Colonic mucosa (tissue), 4 donors: ENCODE results near the gene TEKT3. TPM values are rescaled to one million over a fixed set of nuclear protein-coding genes. Genes with fewer than 3 reads are reported as not detected.

Experiments
- DNase-seq: peaks from one replicate; pipeline ENCODE4 v3.0.0-alpha.2; 2020
- H3K27ac ChIP-seq: fragments of 200-600 bp; one replicate; pipeline ENCODE4 v1.8.0; 2021
- H3K27me3 ChIP-seq: fragments of 200-600 bp; one replicate; pipeline ENCODE4 v1.8.0; 2021
- H3K36me3 ChIP-seq: fragments of 200-600 bp; one replicate; pipeline ENCODE4 v1.8.0; 2021
- H3K4me1 ChIP-seq: fragments of 200-600 bp; one replicate; pipeline ENCODE4 v1.8.0; 2021; ENCODE audit warnings: mild to moderate bottlenecking
- H3K4me3 ChIP-seq: fragments of 200-600 bp; one replicate; pipeline ENCODE4 v1.8.0; 2021
- H3K9ac ChIP-seq, 2 donors: one replicate each; pipeline ENCODE4 v1.7.0; 2013; ENCODE audit warnings: control low read depth in 2 of 2, low read depth in 2 of 2, low read length in 2 of 2
- H3K9me3 ChIP-seq: fragments of 200-600 bp; one replicate; pipeline ENCODE4 v1.8.0; 2021
- intact Hi-C: fragments of 100-400 bp; cut with DNase I; formaldehyde crosslinking; loops from one replicate; pipeline ENCODE4 v1.14.1; 2022
- total RNA-seq, 2 donors: library from RNA; stranded (reverse); fragmentation: NEBNext Ultra II Directional in 1 of 2; extraction: Animal tissue kit (Norgen Biotek cat#: 25700) in 1 of 2; gene quantifications; one replicate each; pipeline ENCODE4 v1.2.1, GENCODE V29; 2021
- TF ChIP-seq, protein P1 (sequence below): fragments of 200-600 bp; IDR thresholded peaks from one replicate; pipeline ENCODE4 v1.8.0; 2022; ENCODE audit warnings: antibody characterized with exemption, mild to moderate bottlenecking
- donor health status: healthy.
- donor health status: DM: no; HTN: no; CAD: no.
- donor health status: DM: no; HTN: no; CAD: no.

Gene TEKT3
- total RNA-seq, 2 donors from 2014 or later: 0.45 TPM; not detected in 1

DNA sequence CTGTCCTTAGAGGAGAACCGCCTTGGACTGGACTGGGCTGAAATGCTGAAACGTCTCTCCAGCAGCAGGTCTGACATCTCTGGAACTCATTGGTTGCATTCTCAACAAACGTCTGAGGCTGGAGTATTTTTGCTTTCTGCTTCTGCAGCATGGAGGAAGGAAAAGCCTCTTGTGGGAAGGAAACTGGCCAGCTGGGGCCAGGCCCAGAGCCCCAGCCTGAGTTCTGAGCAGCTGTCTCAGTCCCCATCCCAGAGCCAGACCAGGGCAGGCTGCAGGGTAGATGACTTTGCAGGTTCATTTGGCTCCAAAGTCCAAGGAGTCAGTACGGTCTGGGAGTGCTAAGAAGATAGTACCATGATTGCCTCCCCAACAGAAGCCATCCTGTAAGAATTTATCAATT is 18.3 kb downstream of the TEKT3 start:
- intact Hi-C loops: no loop called here
- H3K4me3 ChIP-seq: no peak overlapping the region
- H3K9me3 ChIP-seq: no peaks in the 10 kb centered on the region
- TF ChIP-seq, protein P1, sequence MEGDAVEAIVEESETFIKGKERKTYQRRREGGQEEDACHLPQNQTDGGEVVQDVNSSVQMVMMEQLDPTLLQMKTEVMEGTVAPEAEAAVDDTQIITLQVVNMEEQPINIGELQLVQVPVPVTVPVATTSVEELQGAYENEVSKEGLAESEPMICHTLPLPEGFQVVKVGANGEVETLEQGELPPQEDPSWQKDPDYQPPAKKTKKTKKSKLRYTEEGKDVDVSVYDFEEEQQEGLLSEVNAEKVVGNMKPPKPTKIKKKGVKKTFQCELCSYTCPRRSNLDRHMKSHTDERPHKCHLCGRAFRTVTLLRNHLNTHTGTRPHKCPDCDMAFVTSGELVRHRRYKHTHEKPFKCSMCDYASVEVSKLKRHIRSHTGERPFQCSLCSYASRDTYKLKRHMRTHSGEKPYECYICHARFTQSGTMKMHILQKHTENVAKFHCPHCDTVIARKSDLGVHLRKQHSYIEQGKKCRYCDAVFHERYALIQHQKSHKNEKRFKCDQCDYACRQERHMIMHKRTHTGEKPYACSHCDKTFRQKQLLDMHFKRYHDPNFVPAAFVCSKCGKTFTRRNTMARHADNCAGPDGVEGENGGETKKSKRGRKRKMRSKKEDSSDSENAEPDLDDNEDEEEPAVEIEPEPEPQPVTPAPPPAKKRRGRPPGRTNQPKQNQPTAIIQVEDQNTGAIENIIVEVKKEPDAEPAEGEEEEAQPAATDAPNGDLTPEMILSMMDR: no peak
- H3K4me1 ChIP-seq: no peaks in the 10 kb centered on the region
- no peak for DNase-seq
- H3K9ac ChIP-seq: no peak overlapping the region
- H3K36me3 ChIP-seq: no peaks in the 10 kb centered on the region
- H3K27ac ChIP-seq: no peak overlapping the region
- H3K27me3 ChIP-seq: no peaks in the 10 kb centered on the region

GRCh38 chr17:15321556-15322251 is 19.7 kb downstream of the TEKT3 start:
- Histone ChIP-seq H3K9ac (no peak overlapping the region), H3K27ac (no peak overlapping the region), H3K4me3 (no peak overlapping the region), H3K36me3 (no peaks in the 10 kb centered on the region), H3K4me1 (no peaks in the 10 kb centered on the region), H3K9me3 (no peaks in the 10 kb centered on the region), H3K27me3 (no peaks in the 10 kb centered on the region)
- DNase-seq: no peak
- TF ChIP-seq, protein P1: no peak
- intact Hi-C loops: no loop called here

DNA sequence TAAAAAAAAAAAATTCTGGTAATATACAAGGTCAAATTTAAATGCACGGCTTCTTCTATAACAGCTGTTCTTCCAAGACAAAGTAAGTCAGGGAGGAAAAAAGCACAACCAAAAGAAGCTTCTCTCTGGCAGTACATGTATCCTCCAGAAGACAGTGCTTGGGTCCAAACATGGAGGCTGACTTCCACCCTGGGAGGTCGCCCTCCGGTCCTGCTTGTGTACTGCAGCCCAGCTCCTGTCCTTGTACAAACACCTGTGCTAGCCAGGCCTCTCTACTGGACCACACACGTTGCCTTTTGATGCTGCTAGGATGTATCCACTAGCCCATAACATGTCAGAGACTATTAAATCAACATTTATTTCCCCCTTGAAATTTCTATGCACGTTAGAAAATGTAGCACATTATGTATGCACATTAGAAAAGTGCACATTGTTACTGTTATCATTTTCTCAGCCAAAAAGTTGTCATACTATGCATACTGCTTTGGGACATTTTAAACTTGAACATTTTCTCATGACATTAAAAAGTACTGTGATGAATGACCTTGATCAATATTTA is 21.9 kb downstream of the TEKT3 start:
- no peak overlapping the region for H3K4me3 ChIP-seq
- H3K27me3 ChIP-seq: no peaks in the 10 kb centered on the region
- H3K9ac ChIP-seq: no peak overlapping the region
- H3K9me3 ChIP-seq: no peaks in the 10 kb centered on the region
- no peaks in the 10 kb centered on the region for H3K4me1 ChIP-seq
- DNase-seq: no peak
- no peaks in the 10 kb centered on the region for H3K36me3 ChIP-seq
- H3K27ac ChIP-seq: no peak overlapping the region
- TF ChIP-seq, protein P1: no peak
- intact Hi-C loops: no loop called here

GRCh38 chr17:15311996-15312395 is 29.4 kb downstream of the TEKT3 start:
- no peak for DNase-seq
- H3K4me3 ChIP-seq: no peak overlapping the region
- intact Hi-C loops: no loop called here
- no peaks in the 10 kb centered on the region for H3K4me1 ChIP-seq
- H3K27me3 ChIP-seq: no peaks in the 10 kb centered on the region
- TF ChIP-seq, protein P1: no peak
- no peak overlapping the region for H3K9ac ChIP-seq
- no peak overlapping the region for H3K27ac ChIP-seq
- no peaks in the 10 kb centered on the region for H3K9me3 ChIP-seq
- no peaks in the 10 kb centered on the region for H3K36me3 ChIP-seq

GRCh38 chr17:15309793-15310192 is 31.6 kb downstream of the TEKT3 start:
- no peak for DNase-seq
- intact Hi-C loops: no loop called here
- H3K4me3 ChIP-seq: no peak overlapping the region
- H3K27me3 ChIP-seq: no peaks in the 10 kb centered on the region
- H3K9ac ChIP-seq: no peak overlapping the region
- H3K27ac ChIP-seq: no peak overlapping the region
- H3K9me3 ChIP-seq: no peaks in the 10 kb centered on the region
- TF ChIP-seq, protein P1: no peak
- H3K4me1 ChIP-seq: no peaks in the 10 kb centered on the region
- H3K36me3 ChIP-seq: no peaks in the 10 kb centered on the region
